ENCODE measurements around the gene FRMPD2. TPM values are rescaled to one million over a fixed set of nuclear protein-coding genes. Genes with fewer than 3 reads are reported as not detected.
A peak's percentile ranks its signal among the peaks of the same experiment; 100 is the strongest.

FRMPD2 gene
- total and polyA plus RNA-seq, 3 donors from 2014 or later, result 6.4 to 18.7 (median 8.3) TPM

DNA sequence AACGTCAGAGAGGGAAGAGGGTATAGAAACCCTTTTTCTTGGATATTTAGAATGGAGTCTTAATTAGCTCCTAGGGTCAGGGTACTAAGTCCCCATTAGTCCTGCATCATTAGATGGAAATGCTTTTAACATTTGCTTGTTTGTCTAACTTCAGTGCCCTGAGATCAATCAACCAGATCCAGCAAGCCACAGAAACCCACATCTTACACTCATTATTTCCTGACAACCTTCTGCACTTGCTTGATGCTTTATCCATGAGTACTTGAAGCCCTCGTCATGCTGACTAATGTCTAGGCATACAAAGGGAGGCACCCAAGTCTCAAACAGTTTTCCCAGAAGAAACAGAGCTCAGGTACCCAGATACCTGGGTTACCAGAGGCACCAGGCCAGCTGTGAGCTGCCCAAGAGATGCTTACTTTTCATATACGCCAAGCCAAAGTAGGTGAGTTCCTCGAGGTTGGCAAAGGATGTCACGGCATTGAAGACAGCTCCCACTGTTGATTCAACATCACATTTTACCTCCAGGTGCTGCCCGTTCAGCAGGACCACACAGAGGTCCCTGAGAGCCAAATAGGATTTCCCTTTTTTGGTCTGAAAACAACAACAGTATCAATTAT is 42.7 kb downstream of the FRMPD2 start:
- 82 to 91% methylated on average over 6 of the region's 6 CpGs for WGBS, 2 donors
- intact Hi-C loops (cut with DNase I; ENCODE audit: low total_unique reads), result no loop called here

DNA sequence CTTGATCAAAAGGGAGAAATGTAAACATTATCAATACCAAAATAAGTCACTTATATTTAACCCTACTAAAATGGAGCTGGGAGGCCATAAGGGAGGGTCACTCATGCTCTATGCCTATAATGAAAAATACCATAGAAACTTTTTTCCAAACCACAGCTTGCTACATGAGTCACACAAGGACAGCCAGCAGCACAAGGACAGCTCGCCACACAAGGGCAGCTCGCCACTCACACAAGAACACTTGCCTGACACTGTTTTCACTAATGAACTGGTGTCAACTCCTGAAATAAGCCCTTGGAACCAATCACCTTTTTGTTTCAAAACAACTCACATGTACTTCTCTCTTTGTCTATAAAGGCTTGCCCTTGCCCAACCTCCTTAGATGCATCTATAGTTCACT is 43.3 kb downstream of the FRMPD2 start:
- Histone ChIP-seq H3K4me3 (no peak overlapping the region), H3K9me3 (no peaks in the 10 kb centered on the region), H3K27ac (no peak overlapping the region), H3K36me3 (ENCODE audit: low read depth, missing control alignments) (no peaks in the 10 kb centered on the region), H3K4me1 (no peaks in the 10 kb centered on the region), H3K27me3 (no peaks in the 10 kb centered on the region)
- intact Hi-C loops (cut with DNase I; ENCODE audit: low total_unique reads), result no loop called here
- no peak for TF ChIP-seq POLR2A (IDR thresholded peaks at IDR 0.05)
- TF ChIP-seq, protein P1, sequence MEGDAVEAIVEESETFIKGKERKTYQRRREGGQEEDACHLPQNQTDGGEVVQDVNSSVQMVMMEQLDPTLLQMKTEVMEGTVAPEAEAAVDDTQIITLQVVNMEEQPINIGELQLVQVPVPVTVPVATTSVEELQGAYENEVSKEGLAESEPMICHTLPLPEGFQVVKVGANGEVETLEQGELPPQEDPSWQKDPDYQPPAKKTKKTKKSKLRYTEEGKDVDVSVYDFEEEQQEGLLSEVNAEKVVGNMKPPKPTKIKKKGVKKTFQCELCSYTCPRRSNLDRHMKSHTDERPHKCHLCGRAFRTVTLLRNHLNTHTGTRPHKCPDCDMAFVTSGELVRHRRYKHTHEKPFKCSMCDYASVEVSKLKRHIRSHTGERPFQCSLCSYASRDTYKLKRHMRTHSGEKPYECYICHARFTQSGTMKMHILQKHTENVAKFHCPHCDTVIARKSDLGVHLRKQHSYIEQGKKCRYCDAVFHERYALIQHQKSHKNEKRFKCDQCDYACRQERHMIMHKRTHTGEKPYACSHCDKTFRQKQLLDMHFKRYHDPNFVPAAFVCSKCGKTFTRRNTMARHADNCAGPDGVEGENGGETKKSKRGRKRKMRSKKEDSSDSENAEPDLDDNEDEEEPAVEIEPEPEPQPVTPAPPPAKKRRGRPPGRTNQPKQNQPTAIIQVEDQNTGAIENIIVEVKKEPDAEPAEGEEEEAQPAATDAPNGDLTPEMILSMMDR (IDR thresholded peaks at IDR 0.05), result no peak
- no peak for DNase-seq
- 83 to 96% methylated on average over 2 of the region's 2 CpGs for WGBS, 2 donors

More for the DNA sequence above, 42.7 kb downstream of the FRMPD2 start:
- H3K36me3 ChIP-seq (ENCODE audit: low read depth, missing control alignments), result no peaks in the 10 kb centered on the region
- DNase-seq, result no peak
- H3K27ac ChIP-seq, result no peak overlapping the region
- no peaks in the 10 kb centered on the region for H3K4me1 ChIP-seq
- no peaks in the 10 kb centered on the region for H3K27me3 ChIP-seq
- H3K4me3 ChIP-seq, result no peak overlapping the region
- TF ChIP-seq POLR2A (IDR thresholded peaks at IDR 0.05), result no peak
- TF ChIP-seq, protein P1 (IDR thresholded peaks at IDR 0.05), result no peak
- no peaks in the 10 kb centered on the region for H3K9me3 ChIP-seq

DNA sequence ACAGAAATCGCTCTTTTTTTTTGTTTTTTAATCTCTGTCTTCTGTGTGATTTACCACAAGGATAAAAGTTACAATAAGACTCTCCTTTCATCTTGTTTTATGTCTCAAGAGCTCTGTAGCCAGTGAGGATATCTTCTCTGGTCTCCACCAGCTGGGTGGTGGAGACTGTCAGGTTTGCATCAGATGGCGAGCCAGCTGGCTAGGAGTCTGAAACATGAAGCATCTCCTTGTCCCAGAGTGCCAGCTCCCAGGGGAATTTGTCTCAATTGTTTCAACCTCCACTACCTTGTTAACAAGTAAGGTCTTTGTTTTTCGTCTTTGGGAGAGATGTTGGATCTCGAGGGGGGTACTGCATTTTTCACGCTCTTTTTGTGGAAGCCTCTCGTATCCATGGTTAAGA is 47.3 kb downstream of the FRMPD2 start:
- 76 to 84% methylated on average over 6 of the region's 6 CpGs for WGBS, 2 donors
- Histone ChIP-seq H3K9me3 (no peaks in the 10 kb centered on the region), H3K4me1 (no peaks in the 10 kb centered on the region), H3K36me3 (ENCODE audit: low read depth, missing control alignments) (no peaks in the 10 kb centered on the region), H3K4me3 (no peak overlapping the region), H3K27ac (no peak overlapping the region), H3K27me3 (no peaks in the 10 kb centered on the region)
- TF ChIP-seq, protein P1 (IDR thresholded peaks at IDR 0.05), result no peak
- TF ChIP-seq POLR2A (IDR thresholded peaks at IDR 0.05), result no peak
- DNase-seq, result peak; percentile 51
- intact Hi-C loops (cut with DNase I; ENCODE audit: low total_unique reads), result no loop called here

DNA sequence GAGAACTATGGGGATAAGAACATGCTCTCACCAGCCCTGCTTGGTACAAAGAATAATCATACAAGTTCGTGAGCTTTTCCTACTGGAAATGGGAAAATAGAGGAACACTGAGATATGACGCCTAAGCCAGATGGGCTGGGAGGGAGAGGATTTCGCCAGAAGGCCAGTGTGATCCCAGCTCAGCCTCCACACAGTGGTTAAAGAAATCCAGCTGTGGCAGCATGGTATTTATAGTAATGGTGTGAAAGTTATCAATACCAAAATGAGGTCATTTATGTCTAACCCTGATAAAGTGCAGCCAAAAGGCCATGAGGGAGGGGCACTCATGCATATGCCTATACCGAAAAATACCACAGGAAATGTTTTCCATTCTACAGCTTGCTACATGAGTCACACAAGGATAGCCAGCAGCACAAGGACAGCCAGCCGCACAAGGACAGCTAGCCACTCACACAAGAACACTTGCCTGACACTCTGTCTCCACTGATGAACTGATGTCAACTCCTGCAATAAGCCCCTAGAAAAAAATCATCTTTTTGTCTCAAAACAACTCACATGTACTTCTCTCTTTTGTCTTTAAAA is 49.4 kb downstream of the FRMPD2 start:
- no peak overlapping the region for H3K27ac ChIP-seq
- H3K27me3 ChIP-seq, result no peaks in the 10 kb centered on the region
- 59% methylated on average over 5 of the region's 5 CpGs for WGBS, 2 donors
- no peak overlapping the region for H3K4me3 ChIP-seq
- peak; percentile 38 for DNase-seq
- intact Hi-C loops (cut with DNase I; ENCODE audit: low total_unique reads), result no loop called here
- no peak for TF ChIP-seq POLR2A (IDR thresholded peaks at IDR 0.05)
- no peaks in the 10 kb centered on the region for H3K4me1 ChIP-seq
- no peaks in the 10 kb centered on the region for H3K9me3 ChIP-seq
- H3K36me3 ChIP-seq (ENCODE audit: low read depth, missing control alignments), result no peaks in the 10 kb centered on the region

DNA sequence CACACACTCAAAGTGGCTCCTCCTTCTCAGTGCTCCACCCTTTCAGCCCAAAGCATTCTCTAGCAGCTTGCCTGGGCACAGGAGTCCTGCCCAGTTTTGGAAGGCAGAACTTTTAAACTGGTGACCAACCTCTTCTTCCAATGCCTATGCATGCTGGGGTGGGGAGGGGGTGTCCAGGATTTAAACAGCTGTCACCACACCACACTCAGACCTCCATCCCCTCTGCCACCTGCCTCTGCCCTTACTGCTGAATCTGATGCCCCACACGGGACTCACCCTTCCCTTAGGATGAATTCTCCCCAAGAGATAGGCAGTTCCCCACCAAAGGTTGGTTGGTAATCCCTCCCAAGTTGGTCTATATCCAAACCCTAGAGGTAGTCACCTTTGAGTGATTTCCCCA is 50.2 kb downstream of the FRMPD2 start:
- Histone ChIP-seq H3K27me3 (no peaks in the 10 kb centered on the region), H3K4me1 (no peaks in the 10 kb centered on the region), H3K9me3 (no peaks in the 10 kb centered on the region), H3K27ac (no peak overlapping the region), H3K4me3 (no peak overlapping the region), H3K36me3 (ENCODE audit: low read depth, missing control alignments) (no peaks in the 10 kb centered on the region)
- intact Hi-C loops (cut with DNase I; ENCODE audit: low total_unique reads), result no loop called here
- WGBS, 2 donors, result 80 to 92% methylated on average over 1 of the region's 1 CpG
- TF ChIP-seq, protein P1 (IDR thresholded peaks at IDR 0.05), result no peak
- no peak for TF ChIP-seq POLR2A (IDR thresholded peaks at IDR 0.05)
- no peak for DNase-seq
